SK-N-SH treated with all-trans-retinoic acid at 6 μM for 48 hours (cell line): ENCODE measurements around the gene DUSP7.
"Not testable (repeated sequence)": the region's sequence is repeated elsewhere in the genome, so short reads cannot be mapped to it uniquely, and the experiment has no call there.

Experiments
- ARNTL ChIP-seq: fragments of 450-650 bp; formaldehyde crosslinking; IDR thresholded peaks from 2 replicates; pipeline ENCODE4 v1.5.0; 2020; ENCODE audit warnings: low read depth, mild to moderate bottlenecking, moderate library complexity, borderline replicate concordance
- ESRRG ChIP-seq: fragments of 250-450 bp; sonication (Bioruptor Pico); IDR thresholded peaks from 2 replicates; pipeline ENCODE4 v1.6.1; 2021; ENCODE audit warnings: mild to moderate bottlenecking
- GLIS3 ChIP-seq: fragments of 250-450 bp; sonication (Bioruptor Pico); IDR thresholded peaks from 2 replicates; pipeline ENCODE4 v1.5.0; 2020; ENCODE audit warnings: mild to moderate bottlenecking, moderate library complexity

- not testable (repeated sequence) for TF ChIP-seq ESRRG, GLIS3, ARNTL (CRISPR knock-in tag)
Measured at GRCh38 chr3:52043039-52043438, 13.3 kb downstream of the DUSP7 start.
